ENCODE data around the gene GNPTG.

The GNPTG gene

DNA sequence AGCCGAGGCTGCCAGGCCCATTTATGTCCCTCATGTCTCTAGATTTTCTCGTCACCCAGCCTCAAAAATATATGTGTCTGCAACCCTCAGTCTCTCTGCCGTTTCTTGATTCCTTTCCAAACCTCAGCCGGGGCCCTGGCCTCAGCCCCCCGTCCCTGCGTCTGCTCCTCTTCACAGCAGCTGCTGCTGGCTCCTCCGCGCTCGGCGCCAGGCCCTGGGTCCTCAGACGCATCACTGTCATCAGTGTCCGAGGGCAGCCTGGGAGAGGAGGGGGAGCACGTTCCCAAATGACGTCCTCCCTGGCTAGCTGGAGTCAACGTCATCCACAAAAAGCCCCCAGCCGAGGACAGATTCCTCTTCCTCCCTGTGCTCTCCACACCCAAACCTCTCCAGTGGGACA is 2.4 kb upstream of the GNPTG start:
- TF ChIP-seq, protein P1, sequence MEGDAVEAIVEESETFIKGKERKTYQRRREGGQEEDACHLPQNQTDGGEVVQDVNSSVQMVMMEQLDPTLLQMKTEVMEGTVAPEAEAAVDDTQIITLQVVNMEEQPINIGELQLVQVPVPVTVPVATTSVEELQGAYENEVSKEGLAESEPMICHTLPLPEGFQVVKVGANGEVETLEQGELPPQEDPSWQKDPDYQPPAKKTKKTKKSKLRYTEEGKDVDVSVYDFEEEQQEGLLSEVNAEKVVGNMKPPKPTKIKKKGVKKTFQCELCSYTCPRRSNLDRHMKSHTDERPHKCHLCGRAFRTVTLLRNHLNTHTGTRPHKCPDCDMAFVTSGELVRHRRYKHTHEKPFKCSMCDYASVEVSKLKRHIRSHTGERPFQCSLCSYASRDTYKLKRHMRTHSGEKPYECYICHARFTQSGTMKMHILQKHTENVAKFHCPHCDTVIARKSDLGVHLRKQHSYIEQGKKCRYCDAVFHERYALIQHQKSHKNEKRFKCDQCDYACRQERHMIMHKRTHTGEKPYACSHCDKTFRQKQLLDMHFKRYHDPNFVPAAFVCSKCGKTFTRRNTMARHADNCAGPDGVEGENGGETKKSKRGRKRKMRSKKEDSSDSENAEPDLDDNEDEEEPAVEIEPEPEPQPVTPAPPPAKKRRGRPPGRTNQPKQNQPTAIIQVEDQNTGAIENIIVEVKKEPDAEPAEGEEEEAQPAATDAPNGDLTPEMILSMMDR (IDR thresholded peaks at IDR 0.05; ENCODE audit: borderline replicate concordance, insufficient read depth, low read depth, low read length) = no peak
- H3K4me3 ChIP-seq (ENCODE audit: low read depth, low read length) = no peak overlapping the region

DNA sequence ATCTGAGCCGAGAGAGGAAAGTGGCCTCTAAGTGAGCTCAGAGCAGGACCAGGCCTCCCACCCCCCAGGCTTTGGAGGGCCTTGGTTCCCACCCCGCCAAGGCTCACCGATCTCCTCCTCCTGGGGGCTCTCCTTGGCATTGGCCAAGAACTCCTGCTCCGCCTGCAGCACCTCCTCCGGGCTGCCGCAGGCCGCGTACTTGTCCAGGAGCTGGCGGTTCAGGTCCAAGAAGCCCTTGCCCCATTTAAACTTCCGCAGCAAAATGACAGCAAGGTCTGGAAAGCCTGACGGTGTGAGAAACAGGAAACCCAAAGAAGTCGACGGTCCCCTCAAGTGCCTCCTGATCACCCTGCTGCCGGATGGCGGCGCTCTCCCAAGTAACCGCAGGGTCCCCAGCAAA is 1.8 kb upstream of the GNPTG start:
- TF ChIP-seq, protein P1 (IDR thresholded peaks at IDR 0.05; ENCODE audit: borderline replicate concordance, insufficient read depth, low read depth, low read length) = no peak

DNA sequence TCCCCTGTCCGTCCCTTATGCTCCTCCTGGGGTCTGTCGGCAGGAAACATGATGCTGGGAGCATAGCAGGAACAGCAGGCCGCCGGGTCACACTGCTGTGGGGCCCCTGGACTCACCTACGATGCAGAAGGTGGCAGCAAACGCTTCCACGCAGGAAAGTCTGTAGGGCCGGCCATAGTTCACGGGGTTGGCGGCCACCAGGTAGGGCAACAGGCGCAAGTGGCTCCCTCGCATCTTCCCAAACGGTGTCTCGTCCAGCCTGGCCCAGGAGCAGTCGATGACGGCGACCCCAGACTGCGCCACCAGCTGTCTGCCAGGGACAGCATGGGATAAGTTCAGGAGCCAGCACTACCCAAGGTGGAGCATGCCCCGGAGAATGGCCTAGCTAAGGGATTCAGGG is 1.0 kb upstream of the GNPTG start:
- TF ChIP-seq, protein P1 (IDR thresholded peaks at IDR 0.05; ENCODE audit: borderline replicate concordance, insufficient read depth, low read depth, low read length) = no peak
- H3K4me3 ChIP-seq (ENCODE audit: low read depth, low read length) = peak overlapping the region; percentile 99

More for the DNA sequence above, 1.8 kb upstream of the GNPTG start:
- no peak overlapping the region for H3K4me3 ChIP-seq (ENCODE audit: low read depth, low read length)

DNA sequence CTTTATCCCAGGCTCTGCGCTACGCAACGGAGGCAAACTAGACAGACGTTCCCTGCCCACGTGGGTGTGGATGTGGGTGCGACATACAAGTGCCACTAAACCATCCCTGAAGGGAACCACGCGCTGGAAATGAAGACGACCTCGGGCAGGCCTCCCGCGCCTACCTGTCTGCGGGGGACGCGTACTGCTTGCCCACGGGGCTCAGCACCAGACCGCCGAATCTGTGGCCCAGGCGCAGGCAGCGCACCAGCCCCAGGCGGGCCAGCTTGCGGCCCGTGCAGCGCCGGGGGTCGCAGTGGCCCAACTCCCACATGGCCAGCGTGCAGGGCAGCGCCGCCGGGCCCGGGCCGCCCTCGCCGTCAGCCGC is 533 bp upstream of the GNPTG start:
- H3K4me3 ChIP-seq (ENCODE audit: low read depth, low read length) = peak overlapping the region; percentile 99
- TF ChIP-seq, protein P1 (IDR thresholded peaks at IDR 0.05; ENCODE audit: borderline replicate concordance, insufficient read depth, low read depth, low read length) = no peak

DNA sequence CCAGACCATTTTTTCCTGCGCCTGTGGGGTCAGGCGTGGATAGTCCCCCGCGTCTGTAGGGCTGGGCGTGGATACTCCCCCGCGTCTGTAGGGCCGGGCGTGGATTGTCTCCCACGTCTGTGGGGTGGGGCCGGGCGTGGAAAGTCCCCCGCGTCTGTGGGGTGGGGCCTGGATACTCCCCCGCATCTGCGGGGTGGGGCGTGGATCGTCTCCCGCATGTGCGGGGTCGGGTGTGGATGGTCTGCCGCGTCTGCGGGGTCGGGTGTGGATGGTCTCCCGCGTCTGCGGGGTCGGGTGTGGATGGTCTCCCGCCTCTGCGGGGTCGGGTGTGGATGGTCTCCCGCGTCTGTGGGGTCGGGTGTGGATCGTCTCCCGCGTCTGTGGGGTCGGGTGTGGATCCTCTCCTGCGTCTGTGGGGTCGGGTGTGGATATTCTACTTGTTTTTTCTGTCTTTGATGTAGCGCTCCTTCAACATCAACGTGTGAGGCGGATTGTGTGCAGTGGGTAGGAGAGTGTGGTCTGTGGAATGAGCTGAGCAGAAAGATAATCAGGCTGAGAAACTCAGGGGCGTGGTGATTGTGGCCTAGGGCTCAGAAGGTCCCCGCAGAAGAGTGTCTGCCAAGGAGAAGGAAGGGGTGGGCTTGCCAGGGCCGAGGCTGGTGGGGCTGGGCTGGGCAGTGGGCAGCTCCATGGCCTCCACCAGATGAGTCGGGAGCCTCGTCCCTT is 3.2 kb downstream of the GNPTG start:
- H3K4me3 ChIP-seq (ENCODE audit: low read depth, low read length) = no peak overlapping the region
- TF ChIP-seq, protein P1 (IDR thresholded peaks at IDR 0.05; ENCODE audit: borderline replicate concordance, insufficient read depth, low read depth, low read length) = no peak

- no peak overlapping the region for H3K4me3 ChIP-seq (ENCODE audit: low read depth, low read length)
- TF ChIP-seq, protein P1 (IDR thresholded peaks at IDR 0.05; ENCODE audit: borderline replicate concordance, insufficient read depth, low read depth, low read length) = no peak
These were observed 3.9 kb downstream of the GNPTG start for GRCh38 chr16:1355591-1355990.

Measured in GM12875 (cell line).